ENCODE measurements around the gene MSH4.
"Not testable (repeated sequence)": the region's sequence is repeated elsewhere in the genome, so short reads cannot be mapped to it uniquely, and the experiment has no call there.

MSH4 gene

DNA sequence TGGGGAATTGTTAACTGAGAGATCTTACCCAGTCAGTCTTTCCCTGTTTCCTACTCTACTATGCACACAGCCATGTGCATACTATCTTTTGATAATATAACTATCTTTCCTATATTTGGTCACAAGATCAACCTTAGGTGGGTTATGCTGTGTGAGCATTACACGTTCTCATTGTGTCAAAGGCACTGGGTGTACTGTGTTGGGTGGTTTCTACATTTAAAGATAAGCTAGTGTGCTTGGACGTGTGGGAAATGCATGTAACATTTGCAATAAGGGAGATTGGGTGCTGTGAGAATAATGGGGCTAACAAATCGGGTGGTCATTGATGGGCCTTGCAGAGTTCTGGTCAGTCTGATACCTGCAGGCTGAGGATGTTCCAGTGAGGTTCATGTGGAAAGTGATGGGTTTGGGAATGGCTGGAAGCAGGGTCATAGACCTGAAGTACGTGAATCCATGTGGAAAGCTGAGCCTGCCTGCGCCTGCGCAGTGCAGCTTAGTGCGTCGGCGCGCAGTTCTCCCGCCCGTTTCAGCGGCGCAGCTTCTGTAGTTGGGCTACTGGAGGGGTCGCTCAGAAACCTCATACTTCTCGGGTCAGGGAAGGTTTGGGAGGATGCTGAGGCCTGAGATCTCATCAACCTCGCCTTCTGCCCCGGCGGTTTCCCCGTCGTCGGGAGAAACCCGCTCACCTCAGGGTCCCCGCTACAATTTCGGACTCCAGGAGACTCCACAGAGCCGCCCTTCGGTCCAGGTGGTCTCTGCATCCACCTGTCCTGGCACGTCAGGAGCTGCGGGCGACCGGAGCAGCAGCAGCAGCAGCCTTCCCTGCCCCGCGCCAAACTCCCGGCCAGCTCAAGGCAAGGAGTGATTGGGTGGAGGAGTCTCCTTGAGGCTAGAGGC is at the start of gene MSH4:
Gene MSH4 (plus strand): TSS at position 507 of the 897 bp plus-strand sequence. CDS start 104 bp downstream, at position 611.
- DNase-seq = no peak

GRCh38 chr1:75757210-75757609 is 39.5 kb upstream of the MSH4 start:
- not testable (repeated sequence) for DNase-seq

DNA sequence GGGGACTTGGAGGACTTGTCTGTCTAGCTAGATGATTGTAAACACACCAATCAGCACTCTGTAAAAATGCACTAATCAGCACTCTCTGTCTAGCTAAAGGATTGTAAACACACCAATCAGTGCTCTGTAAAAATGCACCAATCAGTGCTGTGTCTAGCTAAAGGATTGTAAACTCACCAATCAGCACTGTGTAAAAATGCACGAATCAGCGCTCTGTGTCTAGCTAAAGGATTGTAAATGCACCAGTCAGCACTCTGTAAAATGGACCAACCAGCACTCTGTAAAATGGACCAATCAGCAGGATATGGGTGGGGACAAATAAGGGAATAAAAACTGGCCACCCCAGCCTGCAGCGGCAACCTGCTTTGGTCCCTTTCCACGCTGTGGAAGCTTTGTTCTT is 38.1 kb upstream of the MSH4 start:
- not testable (repeated sequence) for DNase-seq

DNA sequence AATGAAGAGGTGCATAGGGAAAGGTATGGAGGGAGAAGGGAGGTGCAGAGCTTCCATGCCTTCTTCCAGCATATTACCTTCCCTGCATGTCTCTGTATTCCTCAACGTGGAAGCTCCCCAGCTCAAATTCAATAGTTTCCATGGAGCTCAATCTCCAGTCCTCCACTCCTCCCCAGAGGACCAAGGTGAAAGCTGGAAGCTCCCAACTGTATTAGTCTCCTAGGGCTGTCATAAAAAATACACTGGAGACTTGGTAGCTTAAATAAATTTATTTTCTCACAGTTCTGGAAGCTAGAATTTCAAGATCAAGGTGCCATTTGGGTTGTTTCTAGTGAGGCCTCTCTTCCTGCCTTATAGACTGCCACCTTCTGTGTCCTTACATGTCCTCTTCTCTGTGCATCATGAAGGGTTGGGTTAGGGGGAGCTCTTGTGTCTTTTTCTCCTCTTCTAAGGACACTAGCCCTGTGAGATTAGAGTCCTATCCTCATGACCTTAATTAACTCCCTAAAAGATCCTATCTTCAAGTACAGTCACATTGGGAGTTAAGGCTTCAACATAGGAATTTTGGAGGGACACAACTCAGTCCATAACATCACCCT is 32.5 kb upstream of the MSH4 start:
- DNase-seq = no peak

GRCh38 chr1:75765697-75766355 is 30.9 kb upstream of the MSH4 start:
- DNase-seq = no peak

GRCh38 chr1:75768016-75768415 is 28.7 kb upstream of the MSH4 start:
- DNase-seq = no peak

- DNase-seq = no peak
These were observed 25.9 kb upstream of the MSH4 start for GRCh38 chr1:75770761-75771160.

GRCh38 chr1:75771978-75772377 is 24.7 kb upstream of the MSH4 start:
- DNase-seq = no peak

- not testable (repeated sequence) for DNase-seq
These were observed 18.9 kb upstream of the MSH4 start for GRCh38 chr1:75777812-75778211.

DNA sequence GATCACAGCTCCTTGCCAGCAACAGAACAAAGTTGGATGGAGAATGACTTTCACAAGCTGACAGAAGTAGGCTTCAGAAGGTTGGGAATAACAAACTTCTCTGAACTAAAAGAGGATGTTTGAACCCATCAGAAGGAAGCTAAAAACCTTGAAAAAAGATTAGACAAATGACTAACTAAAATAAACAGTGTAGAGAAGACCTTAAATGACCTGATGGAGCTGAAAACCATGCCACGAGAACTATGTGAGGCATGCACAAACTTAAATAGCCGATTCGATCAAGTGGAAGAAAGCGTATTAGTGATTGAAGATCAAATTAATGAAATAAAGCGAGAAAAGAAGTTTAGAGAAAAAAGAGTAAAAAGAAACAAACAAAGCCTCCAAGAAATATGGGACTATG is 18.0 kb upstream of the MSH4 start:
- not testable (repeated sequence) for DNase-seq

- not testable (repeated sequence) for DNase-seq
These were observed 16.5 kb upstream of the MSH4 start for GRCh38 chr1:75780183-75780582.

DNA sequence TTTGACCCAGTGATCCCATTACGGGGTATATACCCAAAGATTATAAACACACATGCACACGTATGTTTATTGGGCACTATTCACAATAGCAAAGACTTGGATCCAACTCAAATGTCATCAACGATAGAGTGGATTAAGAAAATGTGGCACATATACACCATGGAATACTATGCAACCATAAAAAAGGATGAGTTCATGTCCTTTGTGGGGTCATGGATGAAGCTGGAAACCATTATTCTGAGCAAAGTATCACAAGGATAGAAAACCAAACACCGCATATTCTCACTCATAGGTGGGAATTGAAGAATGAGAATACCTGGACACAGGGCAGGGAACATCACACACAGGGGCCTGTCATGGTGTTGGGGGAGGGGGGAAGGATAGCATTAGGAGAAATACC is 12.8 kb upstream of the MSH4 start:
- not testable (repeated sequence) for DNase-seq

DNA sequence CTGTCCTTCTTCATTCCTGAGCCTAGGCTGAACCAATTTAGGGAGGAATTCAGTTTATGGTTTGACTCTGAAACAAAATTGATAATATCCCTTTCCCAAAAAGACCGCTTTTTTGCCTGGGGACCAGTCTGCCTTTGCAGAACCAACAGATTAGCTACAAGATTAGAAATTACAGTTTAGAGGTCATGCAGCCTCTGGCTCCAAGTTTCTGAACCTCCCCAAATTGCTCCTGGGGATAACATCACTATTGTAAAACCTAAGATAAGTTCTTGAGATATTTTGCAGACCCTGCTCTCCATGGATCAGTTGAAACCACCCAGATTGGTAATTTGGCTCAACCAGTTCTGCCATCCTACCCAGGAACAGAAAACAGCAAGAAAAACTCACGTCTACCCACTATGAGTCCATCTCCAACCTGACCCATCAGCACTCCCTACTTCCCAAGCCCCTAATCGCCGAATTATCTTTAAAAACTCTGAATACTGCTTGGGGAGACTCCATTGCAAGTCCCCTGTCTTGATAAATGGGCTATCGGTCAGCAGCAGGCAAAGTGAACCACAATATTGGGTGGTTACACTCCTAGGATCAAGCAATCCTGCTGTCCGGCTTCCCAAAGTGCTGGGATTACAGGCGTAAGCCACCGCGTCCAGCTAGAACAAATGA is 11.2 kb upstream of the MSH4 start:
- no peak for DNase-seq

- peak; percentile 95 for DNase-seq
These were observed 10.5 kb upstream of the MSH4 start, which contains the start of gene RABGGTB for GRCh38 chr1:75785983-75786853. TSS of gene RABGGTB (plus strand) at chr1:75786256. CDS start at chr1:75786272, 16 bp downstream.

DNA sequence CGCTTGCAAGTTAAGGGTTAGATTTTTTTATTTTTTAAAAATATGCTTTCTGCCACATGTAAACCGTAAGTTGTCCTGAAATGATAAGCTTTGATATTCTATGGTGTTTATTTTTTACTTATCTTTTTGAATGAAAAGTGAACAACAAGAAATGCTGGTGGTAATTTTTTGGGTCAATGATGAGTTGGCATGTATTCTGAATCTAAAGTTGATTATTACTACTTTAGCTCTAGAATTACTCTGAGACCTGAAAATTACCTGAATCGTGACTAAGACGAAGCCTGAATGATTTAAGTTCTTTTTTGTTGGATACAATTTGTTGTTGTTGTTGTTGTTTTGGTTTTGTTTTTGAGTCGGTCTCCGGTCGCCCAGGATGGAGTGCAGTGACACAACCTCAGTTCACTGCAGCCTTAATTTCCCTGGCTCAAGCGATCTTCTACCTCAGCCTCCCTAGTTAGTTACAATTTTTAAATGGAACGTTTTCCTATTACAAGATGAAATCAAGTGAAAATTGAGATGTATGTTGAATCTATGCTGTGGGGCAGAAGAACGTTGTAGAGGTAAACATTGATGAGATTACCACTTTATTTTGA is 9.7 kb upstream of the MSH4 start:
- DNase-seq = no peak

DNA sequence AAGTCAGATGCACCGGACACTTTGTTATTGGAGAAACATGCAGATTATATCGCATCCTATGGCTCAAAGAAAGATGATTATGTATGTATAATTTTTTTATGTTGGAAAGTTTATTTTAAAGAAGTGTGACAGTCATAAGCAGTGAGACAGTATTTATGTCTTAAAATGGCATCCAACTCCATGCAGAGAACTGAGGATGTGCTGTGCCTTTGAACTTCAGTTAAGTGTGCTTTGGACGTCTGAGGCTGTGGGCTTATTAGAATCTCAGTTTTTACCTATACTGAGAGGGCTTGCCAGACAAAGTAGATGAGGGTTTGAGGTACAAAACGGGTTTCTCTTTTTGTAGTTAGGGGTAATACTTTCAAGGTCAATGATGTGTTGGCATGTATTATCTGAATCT is 9.2 kb upstream of the MSH4 start:
- peak in 1 of 2 donors; percentile 15 for DNase-seq

DNA sequence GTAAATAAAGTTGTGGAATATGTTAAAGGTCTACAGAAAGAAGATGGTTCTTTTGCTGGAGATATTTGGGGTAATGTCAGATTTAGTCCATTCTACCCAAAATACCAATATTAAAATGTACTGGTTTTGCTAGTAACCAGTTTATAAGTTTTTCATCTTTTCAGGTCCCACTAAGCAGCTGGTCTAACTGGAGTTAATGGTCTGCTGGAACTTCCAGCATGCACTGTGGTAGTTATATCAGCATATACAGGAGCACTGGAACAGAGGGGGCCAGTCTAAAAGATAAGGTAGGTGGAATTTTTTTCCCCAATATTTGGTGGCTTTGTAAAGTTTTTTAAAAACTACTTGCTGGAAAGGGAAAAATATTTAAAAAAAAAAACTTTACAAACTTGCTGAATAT is 6.7 kb upstream of the MSH4 start:
- DNase-seq = no peak

DNA sequence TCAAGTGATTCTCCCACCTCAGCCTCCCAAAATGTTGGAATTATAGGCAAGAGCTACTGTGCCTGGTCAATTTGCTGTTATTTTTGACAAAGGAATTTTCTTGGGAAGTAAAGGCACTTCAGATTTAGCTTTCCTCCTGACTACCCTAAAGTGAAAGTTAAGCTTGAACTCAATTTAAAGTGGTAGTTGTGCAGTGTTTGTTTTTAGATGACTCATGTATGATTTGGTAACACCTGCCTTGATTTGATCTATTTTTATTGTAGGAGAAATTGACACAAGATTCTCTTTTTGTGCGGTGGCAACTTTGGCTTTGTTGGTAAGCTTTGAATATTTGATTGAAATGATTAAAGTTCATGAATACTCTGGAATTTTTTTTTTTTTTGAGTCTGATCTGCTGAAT is 5.7 kb upstream of the MSH4 start:
- no peak for DNase-seq

DNA sequence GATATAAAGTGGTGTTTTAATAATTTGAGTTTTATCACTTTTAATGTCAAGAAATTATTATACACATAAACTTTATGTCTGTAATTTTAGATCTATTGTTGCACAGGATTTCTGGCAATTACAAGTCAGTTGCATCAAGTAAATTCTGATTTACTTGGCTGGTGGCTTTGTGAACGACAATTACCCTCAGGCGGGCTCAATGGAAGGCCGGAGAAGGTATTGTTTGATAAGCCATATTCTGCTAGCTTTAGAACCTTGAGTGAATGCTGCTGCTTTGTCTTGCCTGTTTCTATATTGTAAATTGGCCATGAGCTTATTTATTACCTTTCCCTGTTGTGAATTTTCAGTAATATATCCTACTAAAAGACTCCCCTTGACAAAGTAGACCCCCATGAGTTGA is 4.6 kb upstream of the MSH4 start:
- DNase-seq = no peak

DNA sequence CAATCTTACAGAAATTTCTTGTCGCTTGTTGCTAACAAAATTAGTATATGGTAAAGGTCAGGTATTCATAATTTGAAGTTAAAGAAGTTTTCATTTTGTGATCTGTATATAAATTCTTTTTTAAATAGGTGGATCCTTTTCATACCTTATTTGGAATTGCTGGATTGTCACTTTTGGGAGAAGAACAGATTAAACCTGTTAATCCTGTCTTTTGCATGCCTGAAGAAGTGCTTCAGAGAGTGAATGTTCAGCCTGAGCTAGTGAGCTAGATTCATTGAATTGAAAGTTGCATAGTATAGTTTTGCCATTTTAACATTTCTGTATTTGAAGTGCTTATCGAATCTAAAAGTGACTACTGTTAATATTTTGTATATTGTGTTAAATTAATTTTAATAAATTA is 2.3 kb upstream of the MSH4 start:
- DNase-seq = no peak

- DNase-seq = no peak
These were observed 934 bp upstream of the MSH4 start for GRCh38 chr1:75795703-75796193.

DNA sequence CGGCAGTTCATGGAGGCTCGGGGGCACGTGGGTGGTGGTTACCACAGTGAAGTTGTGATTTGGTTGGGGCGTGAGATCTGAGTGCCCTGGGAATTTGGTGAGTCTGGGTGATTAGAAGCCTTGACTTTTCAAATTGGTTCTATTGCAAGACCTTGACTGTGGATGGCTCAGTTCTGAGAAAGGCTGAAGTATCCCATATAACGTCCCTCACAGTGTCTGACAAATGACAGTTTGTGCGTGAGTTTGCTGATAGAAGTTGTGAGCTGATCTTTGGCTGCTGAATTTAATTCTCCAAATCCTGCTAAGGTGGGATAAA is 549 bp downstream of the MSH4 start:
- DNase-seq = no peak

All from CD4-positive, alpha-beta T cell treated with Interleukin-1 beta for 1 hour (primary cell).